ENCODE measurements around the gene KATNB1. TPM values are rescaled to one million over a fixed set of nuclear protein-coding genes. Genes with fewer than 3 reads are reported as not detected.

Gene KATNB1
- polyA plus RNA-seq, 4 donors = 9.6 to 19.3 (median 12.1) TPM

DNA sequence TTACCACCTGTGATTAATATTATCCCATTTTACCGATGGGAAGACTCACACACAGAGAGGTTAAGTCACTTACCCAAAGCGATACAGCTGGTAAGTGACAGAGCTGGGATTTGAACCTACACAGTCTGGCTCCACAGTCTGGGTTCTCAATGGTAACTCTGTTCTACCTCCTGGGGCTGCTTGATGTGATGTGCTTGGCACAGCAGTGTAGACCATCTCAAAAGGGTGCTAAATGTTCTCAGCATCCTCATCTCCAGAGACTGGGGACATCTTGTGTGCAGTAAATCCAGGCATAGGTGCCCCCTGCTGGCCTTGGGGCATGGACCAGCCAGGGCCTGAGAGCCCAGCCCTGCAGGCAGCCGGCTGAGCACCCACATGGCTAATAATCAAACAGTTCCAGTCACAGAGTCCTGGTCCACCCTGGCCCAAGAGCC lies 15.4 kb upstream of the KATNB1 start:
- Histone ChIP-seq H3K4me1 (ENCODE audit: control insufficient read depth in 3 of 3, insufficient read depth in 2 of 3, low read depth in 1 of 3, low read length in 2 of 3) (no peaks in the 10 kb centered on the region), H3K9me3 (ENCODE audit: control insufficient read depth in 2 of 2, insufficient read depth in 1 of 2, low read depth in 1 of 2, low read length in 1 of 2) (no peaks in the 10 kb centered on the region), H3K4me3 (ENCODE audit: low read depth in 1 of 3, low read length in 3 of 3) (no peak overlapping the region), H3K27me3 (ENCODE audit: control insufficient read depth in 3 of 3, insufficient read depth in 3 of 3, low read length in 3 of 3) (no peaks in the 10 kb centered on the region), H3K27ac (ENCODE audit: low read depth in 1 of 3, low read length in 2 of 3) (no peak overlapping the region), H3K36me3 (ENCODE audit: control insufficient read depth in 3 of 3, insufficient read depth in 2 of 3, low read depth in 1 of 3, low read length in 3 of 3) (no peaks in the 10 kb centered on the region)
- FAIRE-seq (no peak), DNase-seq (peak; percentile 55 to 76)
- 59 to 70% (median 62%) methylated on average over 3 of the region's 3 CpGs for WGBS, 3 donors

DNA sequence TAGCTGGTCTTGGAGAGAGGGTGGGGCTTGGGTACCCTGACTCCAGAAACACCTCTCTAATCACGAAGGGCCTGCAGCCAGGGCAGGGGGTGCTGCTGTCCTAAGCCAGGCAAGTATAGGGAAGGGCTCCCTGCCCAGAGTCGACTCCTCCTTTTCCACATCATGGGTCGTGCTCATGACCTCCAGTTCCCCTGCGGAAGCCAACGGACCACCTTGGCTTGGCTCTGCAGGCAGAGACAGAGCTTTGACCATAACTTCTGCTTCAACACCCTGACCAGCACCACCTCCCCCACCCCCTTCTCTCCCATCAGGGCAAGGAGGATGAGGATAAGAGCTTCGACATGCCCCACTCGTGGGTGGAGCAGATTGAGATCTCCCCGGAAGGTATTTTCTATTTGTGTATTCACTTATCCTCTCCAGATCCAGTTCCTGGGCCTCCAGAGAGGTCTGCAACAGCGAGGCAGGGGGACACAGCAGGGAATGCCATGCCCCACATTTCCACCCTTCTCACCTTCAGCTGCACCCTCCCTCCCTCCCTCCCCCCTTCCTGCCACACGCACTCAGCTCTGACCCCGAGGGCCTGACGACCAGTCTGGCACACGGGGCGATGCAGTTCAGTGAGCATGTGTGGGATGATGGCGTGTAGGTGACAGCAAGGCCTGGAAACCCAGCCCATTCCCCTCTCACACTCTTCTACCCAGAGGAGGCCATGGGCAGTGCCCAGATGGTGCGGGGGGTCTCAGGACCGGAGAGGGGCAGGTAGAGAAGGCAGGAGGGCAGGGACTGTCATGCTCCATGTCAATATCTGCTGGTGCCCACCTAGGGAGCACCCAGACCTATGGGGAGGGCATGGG lies 14.0 kb upstream of the KATNB1 start:
- Histone ChIP-seq H3K27me3 (ENCODE audit: control insufficient read depth in 3 of 3, insufficient read depth in 3 of 3, low read length in 3 of 3) (no peaks in the 10 kb centered on the region), H3K36me3 (ENCODE audit: control insufficient read depth in 3 of 3, insufficient read depth in 2 of 3, low read depth in 1 of 3, low read length in 3 of 3) (no peaks in the 10 kb centered on the region), H3K4me1 (ENCODE audit: control insufficient read depth in 3 of 3, insufficient read depth in 2 of 3, low read depth in 1 of 3, low read length in 2 of 3) (no peaks in the 10 kb centered on the region), H3K9me3 (ENCODE audit: control insufficient read depth in 2 of 2, insufficient read depth in 1 of 2, low read depth in 1 of 2, low read length in 1 of 2) (no peaks in the 10 kb centered on the region), H3K27ac (ENCODE audit: low read depth in 1 of 3, low read length in 2 of 3) (no peak overlapping the region), H3K4me3 (ENCODE audit: low read depth in 1 of 3, low read length in 3 of 3) (no peak overlapping the region)
- no peak for DNase-seq
- WGBS, 3 donors = 73 to 82% (median 77%) methylated on average over 17 of the region's 17 CpGs
- FAIRE-seq = no peak

DNA sequence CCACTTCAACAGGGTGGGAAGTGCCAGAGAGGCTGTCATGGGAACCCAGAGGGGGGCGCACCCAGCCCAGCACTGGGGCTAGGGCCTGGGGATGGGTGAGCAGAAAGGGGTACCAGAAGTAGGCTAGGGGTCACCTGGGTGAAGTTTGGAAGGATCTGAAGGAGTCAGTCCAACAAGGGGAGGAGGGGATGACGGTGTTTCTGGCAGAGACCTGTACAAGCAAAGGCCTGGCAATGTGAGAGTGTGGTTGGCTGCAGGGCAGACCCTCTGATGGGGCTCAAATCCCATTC lies 13.4 kb upstream of the KATNB1 start:
- FAIRE-seq (no peak), DNase-seq (no peak)
- Histone ChIP-seq H3K27me3 (ENCODE audit: control insufficient read depth in 3 of 3, insufficient read depth in 3 of 3, low read length in 3 of 3) (no peaks in the 10 kb centered on the region), H3K27ac (ENCODE audit: low read depth in 1 of 3, low read length in 2 of 3) (no peak overlapping the region), H3K36me3 (ENCODE audit: control insufficient read depth in 3 of 3, insufficient read depth in 2 of 3, low read depth in 1 of 3, low read length in 3 of 3) (no peaks in the 10 kb centered on the region), H3K9me3 (ENCODE audit: control insufficient read depth in 2 of 2, insufficient read depth in 1 of 2, low read depth in 1 of 2, low read length in 1 of 2) (no peaks in the 10 kb centered on the region), H3K4me1 (ENCODE audit: control insufficient read depth in 3 of 3, insufficient read depth in 2 of 3, low read depth in 1 of 3, low read length in 2 of 3) (no peaks in the 10 kb centered on the region), H3K4me3 (ENCODE audit: low read depth in 1 of 3, low read length in 3 of 3) (no peak overlapping the region)
- WGBS, 3 donors = 89 to 96% (median 89%) methylated on average over 2 of the region's 2 CpGs

DNA sequence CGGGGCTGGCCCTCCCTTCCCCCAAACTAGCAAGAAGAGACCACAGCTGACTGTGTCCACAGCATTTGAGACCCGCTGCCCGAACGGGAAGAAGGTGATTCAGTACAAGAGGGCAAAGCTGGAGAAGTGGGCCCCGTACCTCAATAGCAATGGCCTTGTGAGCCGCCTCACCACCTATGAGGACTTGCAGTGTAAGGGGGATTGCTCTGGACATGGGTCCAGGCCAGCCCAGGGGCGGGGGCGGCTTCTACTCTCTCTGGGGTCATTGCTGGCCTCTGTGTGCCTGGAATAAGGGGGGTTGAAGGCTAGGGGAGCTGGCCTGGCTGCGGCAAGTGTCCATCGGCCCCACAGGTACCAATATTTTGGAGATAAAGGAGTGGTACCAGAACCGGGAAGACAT lies 12.9 kb upstream of the KATNB1 start:
- DNase-seq (no peak), FAIRE-seq (no peak)
- Histone ChIP-seq H3K36me3 (ENCODE audit: control insufficient read depth in 3 of 3, insufficient read depth in 2 of 3, low read depth in 1 of 3, low read length in 3 of 3) (no peaks in the 10 kb centered on the region), H3K4me1 (ENCODE audit: control insufficient read depth in 3 of 3, insufficient read depth in 2 of 3, low read depth in 1 of 3, low read length in 2 of 3) (no peaks in the 10 kb centered on the region), H3K9me3 (ENCODE audit: control insufficient read depth in 2 of 2, insufficient read depth in 1 of 2, low read depth in 1 of 2, low read length in 1 of 2) (no peaks in the 10 kb centered on the region), H3K27ac (ENCODE audit: low read depth in 1 of 3, low read length in 2 of 3) (no peak overlapping the region), H3K27me3 (ENCODE audit: control insufficient read depth in 3 of 3, insufficient read depth in 3 of 3, low read length in 3 of 3) (no peaks in the 10 kb centered on the region), H3K4me3 (ENCODE audit: low read depth in 1 of 3, low read length in 3 of 3) (no peak overlapping the region)
- 72 to 83% (median 80%) methylated on average over 11 of the region's 11 CpGs for WGBS, 3 donors

DNA sequence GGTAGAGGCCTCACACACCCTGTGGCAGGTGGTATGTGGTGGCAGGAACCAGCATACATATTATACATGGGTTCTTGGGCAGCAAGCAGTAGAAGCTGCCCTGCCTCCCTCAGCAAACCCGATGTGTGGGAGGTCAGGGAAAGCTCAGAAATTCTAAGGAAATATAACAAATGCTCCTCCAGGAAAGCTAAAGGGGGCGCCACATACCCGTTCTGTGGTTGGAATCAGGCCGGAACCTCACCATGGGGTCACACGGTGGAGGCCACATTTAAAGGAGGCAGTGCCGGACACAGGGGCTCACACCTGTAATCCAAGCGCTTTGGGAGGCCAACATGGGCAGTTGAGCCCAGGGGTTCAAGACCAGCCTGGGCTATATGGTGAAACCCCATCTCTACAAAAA lies 12.4 kb upstream of the KATNB1 start:
- H3K36me3 ChIP-seq (ENCODE audit: control insufficient read depth in 3 of 3, insufficient read depth in 2 of 3, low read depth in 1 of 3, low read length in 3 of 3) = no peaks in the 10 kb centered on the region
- H3K4me1 ChIP-seq (ENCODE audit: control insufficient read depth in 3 of 3, insufficient read depth in 2 of 3, low read depth in 1 of 3, low read length in 2 of 3) = no peaks in the 10 kb centered on the region
- H3K27ac ChIP-seq (ENCODE audit: low read depth in 1 of 3, low read length in 2 of 3) = no peak overlapping the region
- FAIRE-seq (no peak), DNase-seq (peak in 1 of 2 donors; percentile 29)
- no peaks in the 10 kb centered on the region for H3K9me3 ChIP-seq (ENCODE audit: control insufficient read depth in 2 of 2, insufficient read depth in 1 of 2, low read depth in 1 of 2, low read length in 1 of 2)
- H3K4me3 ChIP-seq (ENCODE audit: low read depth in 1 of 3, low read length in 3 of 3) = no peak overlapping the region
- H3K27me3 ChIP-seq (ENCODE audit: control insufficient read depth in 3 of 3, insufficient read depth in 3 of 3, low read length in 3 of 3) = no peaks in the 10 kb centered on the region
- WGBS, 3 donors = 68 to 79% (median 72%) methylated on average over 7 of the region's 7 CpGs

DNA sequence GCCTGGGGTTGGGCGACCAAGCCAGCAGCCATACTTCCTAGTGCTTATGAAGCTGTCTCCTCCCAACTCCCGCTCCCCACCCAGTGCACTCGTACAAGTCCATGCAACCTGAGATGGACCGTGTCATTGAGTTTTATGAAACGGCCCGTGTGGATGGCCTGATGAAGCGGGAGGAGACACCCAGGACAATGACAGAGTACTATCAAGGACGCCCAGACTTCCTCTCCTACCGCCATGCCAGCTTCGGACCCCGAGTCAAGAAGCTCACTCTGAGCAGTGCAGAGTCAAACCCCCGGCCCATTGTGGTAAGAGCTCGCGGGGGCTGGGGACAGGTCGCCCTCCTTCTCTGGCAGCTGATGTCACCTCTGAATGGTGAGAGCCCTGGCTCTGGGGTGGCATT lies 11.0 kb upstream of the KATNB1 start:
- DNase-seq (no peak), FAIRE-seq (no peak)
- no peaks in the 10 kb centered on the region for H3K27me3 ChIP-seq (ENCODE audit: control insufficient read depth in 3 of 3, insufficient read depth in 3 of 3, low read length in 3 of 3)
- 86 to 91% (median 87%) methylated on average over 15 of the region's 15 CpGs for WGBS, 3 donors
- H3K4me3 ChIP-seq (ENCODE audit: low read depth in 1 of 3, low read length in 3 of 3) = no peak overlapping the region
- no peaks in the 10 kb centered on the region for H3K36me3 ChIP-seq (ENCODE audit: control insufficient read depth in 3 of 3, insufficient read depth in 2 of 3, low read depth in 1 of 3, low read length in 3 of 3)
- no peak overlapping the region for H3K27ac ChIP-seq (ENCODE audit: low read depth in 1 of 3, low read length in 2 of 3)
- no peaks in the 10 kb centered on the region for H3K4me1 ChIP-seq (ENCODE audit: control insufficient read depth in 3 of 3, insufficient read depth in 2 of 3, low read depth in 1 of 3, low read length in 2 of 3)
- no peaks in the 10 kb centered on the region for H3K9me3 ChIP-seq (ENCODE audit: control insufficient read depth in 2 of 2, insufficient read depth in 1 of 2, low read depth in 1 of 2, low read length in 1 of 2)

DNA sequence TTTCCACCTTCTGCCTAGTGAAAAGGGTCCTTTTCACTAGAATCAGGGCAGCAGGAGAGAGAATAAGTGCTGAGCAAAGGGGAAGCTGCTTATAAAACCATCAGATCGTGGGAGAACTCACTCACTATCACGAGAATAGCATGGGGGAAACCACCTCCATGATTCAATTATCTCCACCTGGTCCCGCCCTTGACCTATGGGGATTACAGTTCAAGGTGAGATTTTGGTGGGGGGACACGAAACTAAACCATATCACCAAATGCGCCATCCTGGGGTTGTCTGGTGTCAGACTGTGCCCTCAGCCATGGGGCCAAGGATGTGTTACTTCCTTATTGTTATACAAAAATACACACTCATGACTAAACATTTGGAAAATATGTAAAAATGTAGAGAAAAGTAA lies 10.4 kb upstream of the KATNB1 start:
- FAIRE-seq = no peak
- H3K27ac ChIP-seq (ENCODE audit: low read depth in 1 of 3, low read length in 2 of 3) = no peak overlapping the region
- H3K4me1 ChIP-seq (ENCODE audit: control insufficient read depth in 3 of 3, insufficient read depth in 2 of 3, low read depth in 1 of 3, low read length in 2 of 3) = no peaks in the 10 kb centered on the region
- H3K4me3 ChIP-seq (ENCODE audit: low read depth in 1 of 3, low read length in 3 of 3) = no peak overlapping the region
- no peaks in the 10 kb centered on the region for H3K9me3 ChIP-seq (ENCODE audit: control insufficient read depth in 2 of 2, insufficient read depth in 1 of 2, low read depth in 1 of 2, low read length in 1 of 2)
- no peak for DNase-seq
- no peaks in the 10 kb centered on the region for H3K36me3 ChIP-seq (ENCODE audit: control insufficient read depth in 3 of 3, insufficient read depth in 2 of 3, low read depth in 1 of 3, low read length in 3 of 3)
- no peaks in the 10 kb centered on the region for H3K27me3 ChIP-seq (ENCODE audit: control insufficient read depth in 3 of 3, insufficient read depth in 3 of 3, low read length in 3 of 3)
- 23 to 44% (median 32%) methylated on average over 5 of the region's 5 CpGs for WGBS, 3 donors

DNA sequence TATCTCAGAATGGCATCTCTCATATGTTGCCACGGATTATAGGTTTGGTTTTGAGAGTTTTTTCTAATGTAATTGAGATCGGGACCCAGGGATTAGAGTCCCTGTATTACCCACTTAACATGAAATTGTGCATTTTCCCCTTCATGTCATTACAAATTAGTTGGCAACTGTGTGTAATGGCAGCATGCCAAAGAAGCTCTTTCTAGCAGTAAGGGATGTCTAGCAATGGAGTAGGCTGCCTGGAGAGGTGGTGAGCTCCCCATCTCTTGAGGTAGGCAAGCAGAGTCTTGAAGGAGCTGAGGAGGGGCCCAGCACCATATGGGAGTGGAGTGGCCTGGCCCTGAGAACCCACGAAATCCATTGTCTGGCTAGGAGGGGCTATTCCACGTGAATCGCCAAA lies 10.0 kb upstream of the KATNB1 start:
- no peaks in the 10 kb centered on the region for H3K9me3 ChIP-seq (ENCODE audit: control insufficient read depth in 2 of 2, insufficient read depth in 1 of 2, low read depth in 1 of 2, low read length in 1 of 2)
- no peak overlapping the region for H3K27ac ChIP-seq (ENCODE audit: low read depth in 1 of 3, low read length in 2 of 3)
- no peaks in the 10 kb centered on the region for H3K36me3 ChIP-seq (ENCODE audit: control insufficient read depth in 3 of 3, insufficient read depth in 2 of 3, low read depth in 1 of 3, low read length in 3 of 3)
- H3K4me3 ChIP-seq (ENCODE audit: low read depth in 1 of 3, low read length in 3 of 3) = no peak overlapping the region
- DNase-seq (no peak), FAIRE-seq (no peak)
- H3K4me1 ChIP-seq (ENCODE audit: control insufficient read depth in 3 of 3, insufficient read depth in 2 of 3, low read depth in 1 of 3, low read length in 2 of 3) = no peaks in the 10 kb centered on the region
- no peaks in the 10 kb centered on the region for H3K27me3 ChIP-seq (ENCODE audit: control insufficient read depth in 3 of 3, insufficient read depth in 3 of 3, low read length in 3 of 3)
- 70 to 71% (median 71%) methylated on average over 5 of the region's 5 CpGs for WGBS, 3 donors

DNA sequence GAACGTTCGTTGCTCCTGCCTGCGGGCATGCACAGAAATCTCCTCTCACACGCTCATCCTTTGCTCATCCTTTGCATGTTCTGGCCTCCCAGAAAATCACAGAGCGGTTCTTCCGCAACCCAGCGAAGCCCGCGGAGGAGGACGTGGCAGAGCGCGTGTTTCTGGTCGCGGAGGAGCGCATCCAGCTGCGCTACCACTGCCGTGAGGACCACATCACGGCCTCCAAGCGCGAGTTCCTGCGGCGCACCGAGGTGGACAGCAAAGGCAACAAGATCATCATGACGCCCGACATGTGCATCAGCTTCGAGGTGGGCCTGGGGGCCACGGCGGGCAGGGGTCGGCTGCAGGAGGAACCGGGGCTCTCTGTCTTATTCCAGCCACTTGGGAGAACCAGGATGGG lies 9.6 kb upstream of the KATNB1 start:
- H3K27ac ChIP-seq (ENCODE audit: low read depth in 1 of 3, low read length in 2 of 3) = no peak overlapping the region
- H3K27me3 ChIP-seq (ENCODE audit: control insufficient read depth in 3 of 3, insufficient read depth in 3 of 3, low read length in 3 of 3) = no peaks in the 10 kb centered on the region
- DNase-seq (no peak), FAIRE-seq (no peak)
- WGBS, 3 donors = 92 to 94% (median 93%) methylated on average over 28 to 30 of the region's 30 CpGs
- H3K4me1 ChIP-seq (ENCODE audit: control insufficient read depth in 3 of 3, insufficient read depth in 2 of 3, low read depth in 1 of 3, low read length in 2 of 3) = no peaks in the 10 kb centered on the region
- H3K4me3 ChIP-seq (ENCODE audit: low read depth in 1 of 3, low read length in 3 of 3) = no peak overlapping the region
- no peaks in the 10 kb centered on the region for H3K9me3 ChIP-seq (ENCODE audit: control insufficient read depth in 2 of 2, insufficient read depth in 1 of 2, low read depth in 1 of 2, low read length in 1 of 2)
- H3K36me3 ChIP-seq (ENCODE audit: control insufficient read depth in 3 of 3, insufficient read depth in 2 of 3, low read depth in 1 of 3, low read length in 3 of 3) = no peaks in the 10 kb centered on the region
